ENCODE data around the gene RAPGEF2. TPM values are rescaled to one million over a fixed set of nuclear protein-coding genes. Genes with fewer than 3 reads are reported as not detected.
"Not testable (repeated sequence)": the region's sequence is repeated elsewhere in the genome, so short reads cannot be mapped to it uniquely, and the experiment has no call there.

The RAPGEF2 gene
- total RNA-seq, 1 experiment from 2014 or later = 21.4 TPM

DNA sequence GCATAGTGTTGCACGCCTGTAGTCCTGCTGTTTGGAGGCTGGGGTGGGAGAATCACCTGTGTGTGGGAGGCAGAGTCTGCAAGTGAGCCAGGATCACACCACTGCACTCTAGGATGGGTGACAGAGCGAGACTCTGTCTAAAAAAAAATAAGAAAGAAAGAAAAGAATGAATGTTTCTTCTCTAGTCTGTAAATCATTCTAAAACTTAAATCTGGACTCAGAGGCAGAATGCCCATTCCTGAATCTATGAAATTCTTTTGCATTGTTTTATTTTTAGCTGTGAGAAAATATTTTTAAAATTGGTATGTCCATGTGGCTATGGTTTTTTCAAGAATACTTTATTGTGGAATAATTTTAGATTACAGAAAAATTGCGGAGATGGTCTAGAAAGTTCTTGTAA is 49.3 kb downstream of the RAPGEF2 start:
- in situ Hi-C loops (cut with HindIII; ENCODE audit: low sequenced_read_pairs) = no loop called here
- no peak for DNase-seq (ENCODE audit: low spot score)

DNA sequence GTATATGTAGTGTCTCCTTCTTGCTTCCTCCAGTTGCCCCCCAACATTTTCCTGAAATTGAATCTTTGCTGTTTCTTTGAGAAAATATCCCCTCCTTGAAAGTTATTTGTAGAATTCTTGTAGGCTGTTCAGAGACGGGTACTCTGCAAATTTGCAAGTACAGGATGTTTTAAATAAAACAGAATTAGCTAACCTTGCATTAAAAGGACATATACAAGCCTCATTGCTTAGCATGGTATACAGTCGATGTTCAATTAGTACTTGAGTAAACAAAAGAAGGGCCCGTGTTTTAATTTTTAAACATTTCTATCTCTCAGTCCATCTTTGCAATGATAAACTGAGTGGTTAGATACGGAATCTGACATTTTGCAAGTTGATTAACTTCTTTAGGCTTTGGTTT is 50.8 kb downstream of the RAPGEF2 start:
- in situ Hi-C loops (cut with HindIII; ENCODE audit: low sequenced_read_pairs) = no loop called here
- DNase-seq (ENCODE audit: low spot score) = no peak

DNA sequence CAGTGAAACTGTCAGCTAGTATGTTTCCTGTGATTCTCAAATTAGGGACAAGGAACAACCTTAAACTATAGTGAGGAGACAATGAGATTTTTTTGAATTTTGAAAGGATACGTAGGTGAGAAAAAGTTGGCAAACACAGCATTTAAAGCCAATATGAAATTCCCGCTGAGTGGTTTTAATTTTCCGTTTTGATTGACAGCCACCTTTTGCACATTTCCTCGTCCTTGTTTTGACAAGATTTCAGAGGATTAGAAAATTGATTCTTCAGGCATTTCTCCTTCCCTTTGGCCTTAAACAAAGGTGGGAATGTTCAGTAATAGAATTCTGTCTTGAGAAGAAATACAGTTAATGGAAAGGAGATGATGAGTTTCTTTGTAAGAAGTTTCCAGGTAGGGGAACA is 52.2 kb downstream of the RAPGEF2 start:
- in situ Hi-C loops (cut with HindIII; ENCODE audit: low sequenced_read_pairs) = no loop called here
- DNase-seq (ENCODE audit: low spot score) = no peak

DNA sequence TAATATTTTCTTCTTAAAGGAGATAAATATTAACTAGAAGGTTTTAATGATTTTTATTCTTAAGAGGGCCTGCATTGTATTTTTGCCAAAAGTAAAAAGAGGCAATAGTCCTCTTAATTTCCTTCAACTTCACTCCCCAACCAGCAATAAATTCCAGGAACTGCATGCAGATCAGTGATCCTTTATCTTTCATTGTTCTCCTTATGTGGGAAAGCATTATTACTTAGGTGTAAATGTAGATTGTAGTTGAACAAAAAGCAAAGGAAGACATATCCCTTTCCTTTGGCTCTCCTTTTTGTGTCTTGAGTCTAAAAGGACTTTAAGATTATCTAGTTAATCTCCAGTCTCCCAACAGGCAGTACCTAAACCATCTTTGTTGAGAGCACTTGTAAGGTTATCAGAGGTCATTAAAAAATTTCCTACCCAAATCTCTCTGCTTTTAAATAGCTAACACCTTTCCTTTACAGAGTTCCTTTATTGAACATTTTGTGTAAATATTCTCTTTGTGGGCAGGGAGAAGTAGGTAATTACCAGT is 55.3 kb downstream of the RAPGEF2 start:
- in situ Hi-C loops (cut with HindIII; ENCODE audit: low sequenced_read_pairs) = no loop called here
- DNase-seq (ENCODE audit: low spot score) = no peak

DNA sequence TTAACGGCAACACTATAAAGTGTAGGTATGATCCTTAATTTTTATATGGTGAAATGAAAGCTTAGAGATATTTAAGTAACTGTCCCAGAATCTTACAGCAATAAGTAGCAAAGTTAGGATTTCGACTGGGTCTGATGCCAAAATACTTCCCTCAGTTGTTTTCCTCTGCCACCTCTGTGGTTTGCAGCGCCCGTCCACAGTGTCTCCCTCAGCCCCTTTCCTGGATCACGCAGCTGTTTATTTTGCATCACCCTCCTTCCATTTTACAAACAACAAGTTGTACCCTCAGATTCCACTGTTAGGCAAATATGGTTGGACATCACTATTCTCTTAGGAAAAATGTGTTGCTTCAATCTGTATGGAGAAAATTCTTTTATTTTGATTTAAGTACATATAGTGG is 56.1 kb downstream of the RAPGEF2 start:
- in situ Hi-C loops (cut with HindIII; ENCODE audit: low sequenced_read_pairs) = no loop called here
- no peak for DNase-seq (ENCODE audit: low spot score)

DNA sequence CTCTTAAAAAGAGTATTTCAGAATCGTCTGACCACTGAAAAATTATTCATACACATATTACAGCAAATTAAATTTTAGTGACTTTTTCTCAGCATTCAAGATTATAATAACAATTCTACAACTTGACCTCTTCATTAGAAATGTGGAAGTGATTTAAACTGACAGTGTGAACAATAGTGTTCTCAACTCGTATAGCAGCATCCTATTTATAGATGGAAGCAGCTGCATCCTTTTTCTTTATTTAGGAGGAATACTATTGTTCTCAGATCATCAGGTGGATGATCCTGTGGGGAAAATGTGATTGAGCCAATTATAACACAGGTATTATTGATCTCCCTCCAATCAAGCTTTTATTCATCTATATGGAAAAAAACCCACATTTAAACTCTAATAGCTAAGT is 56.7 kb downstream of the RAPGEF2 start:
- no peak for DNase-seq (ENCODE audit: low spot score)
- in situ Hi-C loops (cut with HindIII; ENCODE audit: low sequenced_read_pairs) = no loop called here

DNA sequence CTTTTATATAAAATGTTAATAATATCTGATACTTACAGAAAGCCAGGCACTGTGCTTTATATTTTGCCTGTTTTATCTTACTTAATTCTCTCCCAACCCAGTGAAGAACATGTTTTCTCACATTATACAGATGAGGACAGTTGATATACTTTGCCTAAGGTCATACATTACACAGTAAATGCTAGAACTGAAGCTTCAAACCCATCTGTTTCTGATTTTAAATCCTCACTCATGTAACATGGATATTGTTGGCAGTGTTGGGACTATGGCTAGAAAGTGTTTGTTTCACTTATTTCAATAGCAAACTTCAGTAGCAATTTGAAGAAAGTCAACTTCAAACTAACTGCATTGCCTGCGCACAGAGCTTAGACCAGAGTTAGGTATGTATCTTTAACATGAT is 57.4 kb downstream of the RAPGEF2 start:
- no peak for DNase-seq (ENCODE audit: low spot score)
- in situ Hi-C loops (cut with HindIII; ENCODE audit: low sequenced_read_pairs) = no loop called here

DNA sequence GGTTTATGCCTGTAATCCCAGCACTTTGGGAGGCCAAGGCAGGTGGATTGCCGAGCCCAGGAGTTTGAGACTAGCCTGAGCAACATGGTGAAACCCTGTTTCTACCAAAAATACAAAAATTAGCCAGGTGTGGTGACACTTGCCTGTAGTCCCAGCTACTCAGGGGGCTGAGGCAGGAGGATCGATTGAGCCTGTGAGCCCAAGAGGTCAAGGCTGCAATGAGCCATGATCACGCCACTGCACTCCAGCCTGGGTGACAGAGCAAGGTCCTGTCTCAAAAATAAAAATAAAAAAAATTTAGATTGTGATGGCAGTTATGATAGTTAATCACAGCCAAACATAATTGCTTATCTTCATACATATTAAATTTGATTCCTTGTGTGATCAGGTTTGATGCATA is 58.6 kb downstream of the RAPGEF2 start:
- DNase-seq (ENCODE audit: low spot score); in situ Hi-C loops (cut with HindIII; ENCODE audit: low sequenced_read_pairs): not testable (repeated sequence)

DNA sequence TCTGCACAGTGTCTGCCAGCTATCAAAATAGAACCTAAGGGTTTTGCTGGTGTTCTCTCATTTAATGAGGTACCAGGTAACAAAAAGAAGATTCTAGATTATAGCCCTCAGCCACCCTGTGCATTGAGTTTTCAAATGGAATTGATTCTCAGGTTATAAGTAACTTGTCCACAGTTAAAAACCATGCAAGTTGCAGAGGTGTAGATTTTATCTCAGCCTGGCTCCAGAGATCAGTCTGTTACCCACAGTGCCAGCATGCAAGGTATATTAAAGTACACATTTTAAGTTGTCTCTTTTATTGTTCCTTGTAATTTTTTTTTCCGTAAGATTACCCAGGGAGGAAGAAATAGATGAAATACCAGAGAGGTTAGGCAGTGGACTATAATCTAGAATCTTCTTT is 59.7 kb downstream of the RAPGEF2 start:
- no peak for DNase-seq (ENCODE audit: low spot score)
- in situ Hi-C loops (cut with HindIII; ENCODE audit: low sequenced_read_pairs) = no loop called here

DNA sequence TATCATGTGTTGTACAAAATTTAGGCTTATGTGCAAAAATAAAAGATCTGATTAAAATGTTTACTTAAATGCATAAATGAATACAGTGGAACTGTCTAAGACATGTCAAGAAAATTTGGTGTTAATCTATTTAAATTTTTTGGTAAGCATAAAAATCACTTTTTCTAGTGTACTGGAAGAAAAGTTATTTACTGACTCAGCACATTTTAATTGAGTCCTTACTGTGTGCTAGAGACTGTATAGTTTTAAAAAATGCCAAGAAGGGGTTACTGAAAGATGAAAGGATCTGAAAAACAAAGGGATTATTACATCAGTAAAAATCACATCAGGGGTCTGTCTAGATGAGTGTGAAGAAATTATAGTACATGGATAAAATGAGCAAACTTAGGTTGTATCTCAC is 60.6 kb downstream of the RAPGEF2 start:
- in situ Hi-C loops (cut with HindIII; ENCODE audit: low sequenced_read_pairs) = no loop called here
- no peak for DNase-seq (ENCODE audit: low spot score)

DNA sequence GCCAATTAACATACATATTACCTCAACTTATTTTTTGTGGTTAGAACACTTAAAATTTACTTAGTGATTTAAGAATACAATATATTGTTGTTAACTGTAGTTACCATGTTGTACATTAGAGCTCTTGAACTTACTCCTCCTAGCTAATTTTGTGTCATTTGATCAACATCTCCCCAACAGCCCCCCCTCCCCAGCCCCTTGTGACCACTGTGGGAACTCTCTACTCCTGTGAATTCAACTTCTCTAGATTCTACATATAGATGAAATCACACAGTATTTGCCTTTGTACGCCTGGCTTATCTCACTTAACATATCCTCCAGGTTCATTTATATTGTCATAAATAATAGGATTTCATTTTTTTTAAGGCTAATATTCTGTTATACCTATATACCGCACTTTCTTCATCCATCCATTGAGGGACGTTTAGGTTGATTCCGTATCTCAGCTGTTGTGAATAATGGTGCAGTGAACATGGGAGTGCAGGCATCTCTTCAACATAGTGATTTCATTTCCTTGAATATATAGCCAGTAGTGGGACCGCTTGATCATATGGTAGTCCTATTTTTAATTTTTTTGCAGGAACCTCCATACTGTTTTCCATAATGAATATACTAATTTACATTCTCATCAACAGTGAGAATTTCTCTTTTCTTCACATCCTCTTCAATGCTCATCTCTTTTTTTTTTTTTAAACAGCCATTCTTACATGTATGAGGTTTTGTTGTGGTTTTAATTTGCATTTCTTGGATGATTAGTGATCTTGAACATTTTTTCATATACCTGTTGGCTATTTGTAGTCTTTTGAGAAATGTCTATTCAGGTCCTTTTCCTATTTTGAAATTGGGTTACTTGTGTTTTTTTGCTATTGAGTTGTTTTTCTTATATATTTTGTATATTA is 66.8 kb downstream of the RAPGEF2 start:
- in situ Hi-C loops (cut with HindIII; ENCODE audit: low sequenced_read_pairs) = no loop called here
- no peak for DNase-seq (ENCODE audit: low spot score)

DNA sequence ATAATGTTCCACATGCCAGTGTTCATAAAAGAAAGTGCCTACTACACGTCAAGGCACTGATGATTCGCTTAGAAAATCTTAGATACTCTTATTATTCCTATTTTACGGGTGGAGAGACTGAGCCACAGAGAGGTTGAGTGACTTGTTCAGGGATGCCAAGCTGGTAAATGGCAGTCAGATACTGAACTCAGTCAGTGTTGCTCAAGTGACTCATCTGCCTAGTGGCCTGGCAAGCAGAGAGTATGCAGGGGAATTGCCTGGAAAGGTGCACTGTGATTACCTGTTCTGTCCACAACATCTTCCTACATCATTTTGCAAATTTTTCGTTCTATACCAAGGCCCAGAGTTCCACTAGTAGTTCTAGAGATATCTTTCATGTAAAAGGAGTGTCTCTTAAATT is 68.4 kb downstream of the RAPGEF2 start:
- no peak for DNase-seq (ENCODE audit: low spot score)
- in situ Hi-C loops (cut with HindIII; ENCODE audit: low sequenced_read_pairs) = no loop called here

DNA sequence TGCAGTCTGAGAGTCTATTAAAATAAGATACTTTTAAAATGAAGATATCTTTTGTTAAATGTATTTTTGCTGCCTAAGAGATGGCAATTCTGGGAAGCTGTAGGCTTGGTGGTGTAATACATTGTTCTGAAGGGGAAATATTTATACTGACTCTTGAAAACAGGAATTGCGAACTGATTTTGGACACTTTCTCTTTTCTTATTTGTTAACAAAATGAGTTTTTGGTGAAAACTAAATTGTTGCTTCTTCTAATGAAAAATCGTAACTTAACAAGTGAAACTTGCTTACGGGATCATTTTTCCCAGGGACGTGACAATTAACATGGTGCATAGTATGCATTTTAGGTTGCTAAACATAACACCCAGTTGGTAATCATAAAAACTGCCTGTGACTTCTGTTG is 71.0 kb downstream of the RAPGEF2 start:
- DNase-seq (ENCODE audit: low spot score) = no peak
- in situ Hi-C loops (cut with HindIII; ENCODE audit: low sequenced_read_pairs) = no loop called here

DNA sequence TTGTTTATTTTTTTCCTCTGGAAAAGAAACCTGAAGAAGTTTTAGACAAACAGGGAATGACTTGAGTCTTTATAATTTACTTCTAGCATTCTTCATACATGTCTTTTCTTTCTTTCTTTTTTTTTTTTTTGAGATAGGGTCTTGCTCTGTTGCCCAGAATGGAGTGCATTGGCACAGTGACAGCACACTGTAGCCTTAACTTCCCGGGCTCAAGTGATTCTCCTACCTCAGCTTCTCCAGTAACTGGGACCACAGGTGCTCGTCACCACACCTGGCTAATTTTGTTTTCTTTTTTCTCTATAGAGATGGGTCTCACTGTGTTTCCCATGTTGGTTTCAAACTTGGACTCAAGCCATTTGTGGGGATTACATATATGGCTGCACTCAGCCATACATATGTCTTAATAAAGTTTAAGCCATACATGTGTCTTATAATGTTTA is 71.8 kb downstream of the RAPGEF2 start:
- no peak for DNase-seq (ENCODE audit: low spot score)
- in situ Hi-C loops (cut with HindIII; ENCODE audit: low sequenced_read_pairs) = no loop called here

DNA sequence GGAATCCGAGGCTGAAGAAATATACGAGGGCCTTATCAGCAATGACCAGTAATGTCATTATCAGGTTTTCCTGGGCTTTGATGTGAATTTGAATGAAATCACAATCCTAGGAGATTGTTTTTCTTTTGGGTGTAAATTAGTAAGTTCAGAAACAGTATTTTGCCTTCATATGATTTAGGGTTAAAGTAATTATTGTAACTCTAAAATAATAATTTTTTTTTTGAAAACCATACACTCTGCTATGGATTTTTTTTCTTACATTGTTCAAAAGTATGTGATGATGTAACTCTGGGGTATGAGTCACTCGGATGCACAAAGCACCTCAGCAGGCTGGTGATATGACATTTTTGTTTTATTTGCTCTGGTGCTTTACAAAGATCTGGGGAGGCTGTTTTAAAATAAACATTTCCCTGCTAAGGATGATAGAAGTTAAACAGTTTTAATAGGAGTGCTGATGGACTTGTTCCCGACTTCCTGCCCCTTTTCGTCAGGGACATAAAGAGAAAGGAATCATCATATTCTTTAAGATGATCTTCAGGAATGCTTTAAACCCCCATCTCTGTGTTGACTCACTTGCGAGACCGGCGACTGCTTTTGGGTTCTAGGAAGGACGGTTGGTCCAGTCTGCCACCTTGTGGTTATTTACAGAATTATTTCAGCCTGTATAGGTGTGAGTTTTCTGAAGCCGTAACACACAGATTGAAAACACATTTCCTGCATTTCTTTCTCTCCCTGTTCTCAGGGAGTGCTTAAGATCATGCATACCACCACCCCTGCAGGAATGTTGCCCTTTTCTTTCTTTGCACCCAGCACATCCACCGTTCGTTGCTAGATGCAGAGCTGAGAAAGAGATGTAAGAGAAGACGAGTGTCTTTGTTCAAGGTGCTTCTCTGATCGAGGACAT is 72.5 kb downstream of the RAPGEF2 start:
- in situ Hi-C loops (cut with HindIII; ENCODE audit: low sequenced_read_pairs) = no loop called here
- peak; percentile 91 for DNase-seq (ENCODE audit: low spot score)

DNA sequence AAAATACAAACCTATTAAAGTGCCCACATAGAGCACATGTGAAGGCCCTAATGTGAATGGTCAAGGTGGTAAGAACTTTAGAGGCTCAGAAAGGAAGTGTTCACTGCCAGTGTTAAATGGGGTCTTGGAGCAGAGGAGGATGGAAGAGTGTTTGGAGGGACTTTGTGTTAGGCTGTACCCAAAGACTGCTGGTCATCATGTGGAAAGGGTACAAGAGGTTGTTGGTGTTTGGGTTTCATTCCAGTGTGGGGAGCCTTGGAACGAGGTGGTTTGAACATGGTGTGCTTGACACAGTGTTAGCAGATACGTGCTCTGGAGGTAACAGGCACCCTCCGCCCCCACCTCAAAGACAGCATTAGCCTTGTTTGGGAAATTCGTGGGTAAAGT is 73.1 kb downstream of the RAPGEF2 start:
- no peak for DNase-seq (ENCODE audit: low spot score)
- in situ Hi-C loops (cut with HindIII; ENCODE audit: low sequenced_read_pairs) = no loop called here

DNA sequence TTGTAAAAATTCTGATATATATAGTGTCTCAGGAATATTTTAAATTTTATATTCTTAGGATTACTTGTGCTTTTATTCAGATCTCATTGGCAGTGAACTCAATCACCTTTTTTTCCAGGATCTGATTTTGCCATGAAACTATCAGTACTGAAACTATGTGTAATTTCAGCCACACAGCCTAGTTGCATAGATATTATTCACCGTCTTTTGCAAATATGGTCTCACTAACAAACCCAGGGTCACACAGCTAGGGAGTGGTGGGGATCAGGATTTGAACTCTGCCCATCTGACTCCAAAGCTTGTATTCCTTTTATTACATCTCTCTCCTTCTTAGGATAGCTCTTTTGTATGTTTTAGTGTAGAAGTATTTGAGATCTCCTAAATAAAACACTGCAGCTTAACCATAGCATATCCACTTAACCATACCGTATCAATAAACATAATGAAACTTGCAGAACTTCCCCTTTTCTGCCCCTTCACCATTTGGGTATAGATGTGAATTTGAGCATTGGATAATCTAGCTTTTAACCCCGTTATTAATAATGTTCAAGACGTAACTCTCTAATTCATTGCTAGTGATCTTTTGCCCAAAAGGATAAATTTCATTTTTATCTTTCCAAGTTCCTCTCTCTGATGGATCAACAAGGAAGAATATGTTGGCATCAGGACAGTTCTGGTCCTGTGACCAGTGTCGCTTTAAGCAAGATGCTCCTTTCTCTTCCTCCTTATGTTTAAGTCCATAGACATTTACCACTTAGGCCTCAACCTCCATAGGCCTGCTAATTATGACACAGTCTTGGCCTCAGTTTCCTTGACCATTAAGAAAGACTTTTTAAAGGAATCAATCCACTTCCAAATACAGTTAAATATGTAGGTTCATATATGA is 74.6 kb downstream of the RAPGEF2 start:
- no peak for DNase-seq (ENCODE audit: low spot score)
- in situ Hi-C loops (cut with HindIII; ENCODE audit: low sequenced_read_pairs) = no loop called here

DNA sequence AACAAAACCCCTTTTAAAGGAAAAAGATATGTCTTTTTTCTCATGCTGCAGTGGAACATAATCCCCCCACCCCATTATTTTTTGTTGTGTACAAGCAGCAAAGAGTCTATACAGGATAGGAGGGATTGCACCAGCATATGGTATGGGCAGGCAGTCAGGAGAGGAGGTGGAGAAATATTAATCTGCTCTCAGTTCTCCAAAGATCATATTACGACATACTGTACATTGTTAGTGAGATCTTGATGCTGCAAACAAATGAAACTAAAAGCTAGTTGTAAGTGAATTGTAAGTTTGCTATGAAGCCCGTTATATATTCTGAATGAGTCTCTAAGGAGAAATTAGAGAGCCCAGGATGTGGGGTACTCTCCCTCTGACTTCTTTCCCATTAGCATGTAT is 75.3 kb downstream of the RAPGEF2 start:
- DNase-seq (ENCODE audit: low spot score) = no peak
- in situ Hi-C loops (cut with HindIII; ENCODE audit: low sequenced_read_pairs) = no loop called here

Measured in G401 (cell line).